GM21737 (cell line): Measurements from ENCODE around the gene CMTM3.
"Not testable (repeated sequence)": the region's sequence is repeated elsewhere in the genome, so short reads cannot be mapped to it uniquely, and the experiment has no call there.

Source experiments
- ATAC-seq: cut with Tn5 transposase; IDR thresholded peaks from one replicate; pipeline ENCODE4 v1.9.1; 2021; ENCODE audit warnings: mild to moderate bottlenecking, moderate library complexity; ENCODE audit not compliant: unreplicated experiment

The CMTM3 gene

DNA sequence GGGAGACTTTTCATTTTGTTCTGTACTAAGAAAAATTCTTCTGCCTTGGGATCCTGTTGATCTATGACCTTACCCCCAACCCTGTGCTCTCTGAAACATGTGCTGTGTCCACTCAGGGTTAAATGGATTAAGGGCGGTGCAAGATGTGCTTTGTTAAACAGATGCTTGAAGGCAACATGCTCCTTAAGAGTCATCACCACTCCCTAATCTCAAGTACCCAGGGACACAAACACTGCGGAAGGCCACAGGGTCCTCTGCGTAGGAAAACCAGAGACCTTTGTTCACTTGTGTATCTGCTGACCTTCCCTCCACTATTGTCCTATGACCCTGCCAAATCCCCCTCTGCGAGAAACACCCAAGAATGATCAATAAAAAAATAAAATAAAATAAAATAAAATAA, 27.1 kb downstream of the CMTM3 start:
- ATAC-seq: not testable (repeated sequence)

GRCh38 chr16:66634527-66635196, 30.2 kb downstream of the CMTM3 start:
- no peak for ATAC-seq

DNA sequence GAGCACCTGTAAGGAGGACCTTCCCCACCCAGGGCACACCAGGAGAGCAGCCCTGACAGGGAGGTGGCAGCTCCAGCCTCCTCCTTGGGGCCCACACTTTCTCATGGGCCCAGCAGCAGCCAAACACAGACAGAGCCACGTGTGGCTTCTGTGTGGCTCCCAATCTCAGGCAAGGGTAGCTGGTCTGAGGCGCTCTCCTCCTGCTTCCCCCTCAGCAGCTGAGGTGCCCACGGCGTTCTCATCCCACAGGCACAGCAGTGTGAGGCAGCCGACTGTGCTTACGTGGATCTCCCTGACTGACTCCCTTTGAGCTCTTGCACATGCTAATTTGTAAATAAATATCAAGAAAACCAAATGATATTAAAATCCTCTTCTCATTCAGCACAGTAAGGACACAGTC, 30.9 kb downstream of the CMTM3 start:
- no peak for ATAC-seq

GRCh38 chr16:66636199-66636598, 31.7 kb downstream of the CMTM3 start:
- ATAC-seq: no peak

- no peak for ATAC-seq
Measured at GRCh38 chr16:66637806-66638205, 33.3 kb downstream of the CMTM3 start.

DNA sequence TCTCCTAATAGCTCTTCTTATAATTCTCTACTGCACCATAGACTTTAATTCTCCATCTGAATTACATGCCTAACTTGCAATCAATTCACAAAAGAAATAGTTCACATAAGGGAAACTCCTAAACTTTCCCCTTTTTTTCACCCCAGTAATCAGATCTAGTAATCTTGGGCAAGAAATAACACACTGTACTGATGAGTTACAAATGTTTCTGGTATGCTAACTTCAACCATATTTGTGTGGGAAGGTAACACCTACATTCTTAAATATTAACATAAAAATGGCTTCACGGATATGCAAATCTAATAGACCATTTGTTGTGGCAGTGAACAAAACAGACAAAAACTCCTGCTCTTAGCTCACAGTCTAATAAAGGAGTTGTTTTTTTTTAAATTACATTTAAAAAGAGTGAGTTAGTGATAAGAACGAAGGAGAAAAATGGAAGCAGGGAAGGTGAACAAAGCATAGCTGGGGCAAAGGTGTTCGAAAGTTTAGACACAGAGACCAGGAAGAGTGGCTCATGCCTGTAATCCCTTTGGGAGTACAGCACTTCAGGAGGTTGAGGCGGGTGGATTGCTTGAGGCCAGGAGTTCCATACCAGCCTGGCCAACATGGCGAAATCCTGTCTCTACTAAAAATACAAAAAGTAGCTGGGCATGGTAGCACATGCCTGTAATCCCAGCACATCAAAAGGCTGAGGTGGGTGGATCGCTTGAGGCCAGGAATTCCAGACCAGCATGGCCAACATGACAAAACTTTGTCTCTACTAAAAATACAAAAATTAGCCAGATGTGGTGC, 34.8 kb downstream of the CMTM3 start:
- ATAC-seq: no peak

GRCh38 chr16:66640724-66641314, 36.3 kb downstream of the CMTM3 start:
- no peak for ATAC-seq

DNA sequence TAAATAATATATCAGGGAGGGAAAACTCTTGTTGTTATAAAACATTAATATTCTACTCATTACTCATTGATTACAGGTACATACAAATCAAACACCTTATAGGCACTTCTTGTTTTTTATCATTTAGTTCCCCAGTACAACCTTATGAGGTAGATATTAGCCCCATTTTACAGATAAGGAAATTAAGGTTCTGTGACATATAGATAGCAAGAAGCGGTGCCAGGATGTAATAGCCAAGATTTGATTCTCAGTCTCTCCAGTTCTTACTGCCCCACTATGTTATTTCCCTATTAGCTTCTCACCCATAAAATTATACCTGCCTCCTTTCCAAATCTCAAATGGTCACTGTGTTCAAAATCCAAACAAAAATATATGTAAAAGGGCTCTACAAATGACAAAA, 36.9 kb downstream of the CMTM3 start:
- no peak for ATAC-seq

GRCh38 chr16:66647866-66648265, 43.4 kb downstream of the CMTM3 start:
- no peak for ATAC-seq

DNA sequence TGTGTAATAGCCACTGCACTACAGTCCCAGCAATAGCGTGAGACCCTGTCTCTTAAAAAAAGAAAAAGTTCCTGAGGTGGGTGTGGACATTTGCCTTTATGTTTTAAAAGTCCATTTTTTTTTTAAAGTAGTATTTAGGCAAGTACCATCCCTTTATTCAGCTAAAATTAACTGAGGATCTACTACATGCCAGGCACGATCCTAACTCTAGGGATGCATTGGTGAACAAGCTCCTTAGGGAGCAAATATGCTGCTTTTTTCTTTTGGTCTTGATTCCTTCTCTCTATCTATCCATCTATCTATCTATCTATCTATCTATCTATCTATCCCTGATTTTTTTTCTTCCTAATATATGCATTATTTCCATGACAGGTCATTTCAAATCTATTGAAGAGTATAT, 44.7 kb downstream of the CMTM3 start:
- no peak for ATAC-seq

DNA sequence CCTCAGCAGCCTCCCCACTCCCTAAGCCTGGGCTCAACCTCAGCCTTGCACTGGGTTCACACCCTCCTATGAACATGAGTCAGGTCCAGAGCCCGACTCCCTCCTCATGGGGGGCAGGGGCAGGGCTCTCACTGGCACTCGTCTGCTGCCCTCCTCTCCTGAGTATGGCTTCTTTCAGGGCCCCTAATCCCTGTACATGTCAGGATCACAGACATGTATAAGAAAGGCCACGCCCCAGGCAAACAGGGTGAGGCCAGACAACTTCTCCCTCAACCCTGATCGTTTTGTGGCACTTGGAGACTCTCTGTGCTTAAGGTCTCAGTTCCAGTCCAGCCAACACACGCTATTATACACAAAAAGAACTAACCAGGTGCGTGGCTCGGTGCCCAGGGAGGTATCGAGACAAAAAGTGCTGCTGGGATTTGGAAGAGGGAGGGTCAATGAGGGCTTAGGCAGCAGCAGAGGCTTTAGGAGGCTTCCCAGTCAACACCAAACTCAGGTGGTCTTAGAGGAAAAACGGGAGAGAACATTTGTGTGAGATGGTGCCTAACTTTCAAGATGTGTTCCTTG, 45.2 kb downstream of the CMTM3 start:
- no peak for ATAC-seq

DNA sequence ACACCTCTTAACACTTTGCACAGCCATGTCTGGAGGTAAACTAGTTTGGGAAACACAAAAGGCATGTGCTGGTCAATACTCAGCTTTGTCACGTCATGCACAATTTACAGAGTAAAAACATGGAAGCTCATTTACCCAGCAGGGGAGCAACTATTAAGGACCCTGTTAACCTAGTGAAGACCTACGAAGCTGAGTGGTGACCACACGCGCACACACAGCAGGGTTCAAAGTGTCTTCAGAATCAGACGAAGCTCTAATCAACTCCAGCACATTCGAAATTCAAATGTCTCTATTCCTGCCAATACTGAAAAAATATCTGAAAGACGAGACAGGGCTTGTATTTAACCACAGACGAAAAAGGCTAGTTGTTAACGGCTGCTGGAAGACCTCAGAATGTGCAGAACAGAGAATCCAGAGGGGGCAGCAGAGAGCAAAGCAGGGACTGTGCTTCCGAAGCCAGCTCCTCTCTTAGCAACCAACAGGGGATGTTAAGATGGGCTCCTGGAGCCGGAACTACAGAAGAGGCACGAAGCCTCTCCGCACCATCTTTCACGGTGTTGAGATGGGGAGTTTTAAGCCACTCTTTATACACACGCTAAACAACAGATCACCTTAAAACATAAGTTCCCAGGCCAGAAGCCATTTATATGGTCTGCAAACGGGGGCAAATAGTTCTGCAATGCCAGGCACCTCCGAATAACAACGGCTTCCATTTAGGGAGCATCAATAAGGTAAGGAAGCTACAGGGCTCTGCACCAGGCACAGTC, 46.4 kb downstream of the CMTM3 start:
- ATAC-seq: peak; percentile 95

- no peak for ATAC-seq
Measured at GRCh38 chr16:66651474-66651765, 46.9 kb downstream of the CMTM3 start.

DNA sequence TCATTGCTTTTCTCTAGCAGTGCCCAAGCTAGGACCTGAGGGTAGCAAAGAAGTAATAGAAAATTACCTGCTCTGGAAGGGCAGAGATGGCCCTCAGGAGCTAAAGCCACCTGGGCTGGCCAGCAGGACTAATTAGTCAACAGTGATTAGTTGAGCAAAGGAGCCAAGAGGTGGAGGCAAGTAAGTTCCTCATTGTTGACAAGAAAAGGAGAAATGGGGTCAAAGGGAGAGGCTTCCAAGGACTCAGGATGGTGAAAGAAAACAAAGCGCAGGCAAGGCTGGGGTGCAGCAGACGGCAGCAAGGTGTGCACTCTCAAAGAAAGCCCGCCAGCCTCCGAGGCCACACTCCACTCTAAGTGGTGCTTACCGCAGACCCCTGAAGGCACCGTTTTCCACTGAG, 47.5 kb downstream of the CMTM3 start:
- ATAC-seq: no peak

- no peak for ATAC-seq
Measured at GRCh38 chr16:66652661-66653360, 48.3 kb downstream of the CMTM3 start.

GRCh38 chr16:66653581-66654350, 49.3 kb downstream of the CMTM3 start:
- no peak for ATAC-seq

GRCh38 chr16:66656547-66656946, 52.0 kb downstream of the CMTM3 start:
- no peak for ATAC-seq

- no peak for ATAC-seq
Measured at GRCh38 chr16:66658143-66658859, 53.8 kb downstream of the CMTM3 start.

DNA sequence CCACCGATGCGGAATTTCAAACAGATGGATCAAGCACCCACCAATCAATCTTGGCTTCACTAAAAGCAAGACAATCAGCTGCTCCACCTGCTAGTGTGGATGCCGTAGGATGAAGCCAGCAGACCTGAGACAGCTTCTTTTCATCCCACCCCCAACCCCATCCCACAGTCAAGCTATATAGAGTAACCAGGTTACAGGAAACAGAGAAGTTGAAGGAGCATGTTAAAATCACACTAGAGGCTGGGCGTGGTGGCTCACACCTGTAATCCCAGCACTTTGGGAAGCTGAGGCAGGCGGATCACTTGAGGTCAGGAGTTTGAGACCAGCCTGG, 54.3 kb downstream of the CMTM3 start:
- no peak for ATAC-seq
